SIG-M5 treated with dmso at 0.1 percent for 504 hours (cell line): ENCODE results near the gene CLEC4A.
"Not testable (repeated sequence)": the region's sequence is repeated elsewhere in the genome, so short reads cannot be mapped to it uniquely, and the experiment has no call there.

ENCODE experiments used
- DNase-seq: peaks from one replicate; lab custom pipeline; 2025; ENCODE audit not compliant: unreplicated experiment; lab: John Stamatoyannopoulos, UW

CLEC4A gene

DNA sequence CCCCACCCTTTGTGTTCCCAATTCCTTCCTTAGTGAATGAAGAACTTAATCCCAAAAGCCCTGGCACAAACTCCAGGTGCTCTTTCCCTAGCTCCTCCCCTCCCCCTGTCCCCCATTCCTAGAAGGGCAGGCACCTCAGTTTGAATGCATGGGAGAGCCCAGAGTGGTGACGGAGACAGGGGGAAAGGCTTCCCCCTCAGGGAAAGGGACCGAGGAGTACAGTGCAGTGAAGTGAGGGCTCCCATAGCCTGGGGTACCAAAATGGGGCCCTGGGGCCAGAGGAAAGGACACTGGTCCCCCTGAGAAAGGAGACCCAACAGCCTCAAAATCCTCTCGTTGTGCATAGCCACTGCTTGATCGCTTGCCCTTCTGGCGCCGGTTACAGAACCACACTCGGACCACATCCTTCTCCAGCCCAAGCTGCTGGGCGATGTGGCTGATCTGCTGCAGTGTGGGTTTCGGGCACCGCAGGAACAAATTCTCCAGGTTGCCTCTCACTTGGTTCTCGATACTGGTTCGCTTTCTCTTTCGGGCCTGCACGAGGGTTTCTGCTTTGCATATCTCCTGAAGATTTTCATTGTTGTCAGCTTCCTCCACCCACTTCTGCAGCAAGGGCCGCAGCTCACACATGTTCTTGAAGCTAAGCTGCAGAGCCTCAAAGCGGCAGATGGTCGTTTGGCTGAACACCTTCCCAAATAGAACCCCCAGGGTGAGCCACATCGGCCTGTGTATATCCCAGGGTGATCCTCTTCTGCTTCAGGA, 10.4 kb downstream of the CLEC4A start:
- not testable (repeated sequence) for DNase-seq

DNA sequence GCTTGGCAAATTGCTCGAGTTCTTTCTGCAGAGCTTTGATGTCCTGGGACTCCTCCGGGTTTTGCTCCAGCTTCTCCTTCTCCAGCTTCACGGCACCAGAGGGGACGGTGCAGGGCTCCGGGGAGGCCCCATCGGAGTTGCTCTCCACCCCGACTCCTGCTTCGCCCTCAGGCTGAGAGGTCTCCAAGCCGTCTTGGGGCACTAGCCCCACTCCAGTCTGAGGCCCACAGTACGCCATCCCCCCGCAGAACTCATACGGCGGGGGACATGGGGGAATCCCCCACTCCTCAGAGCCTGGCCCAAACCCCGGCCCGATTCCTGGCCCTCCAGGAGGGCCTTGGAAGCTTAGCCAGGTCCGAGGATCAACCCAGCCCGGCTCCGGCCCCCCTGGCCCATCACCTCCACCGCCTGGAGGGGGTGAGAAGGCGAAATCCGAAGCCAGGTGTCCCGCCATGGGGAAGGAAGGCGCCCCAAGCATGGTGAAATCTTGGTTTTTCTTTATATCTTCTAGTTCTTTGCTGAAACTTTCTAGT, 11.0 kb downstream of the CLEC4A start:
- DNase-seq = not testable (repeated sequence)

DNA sequence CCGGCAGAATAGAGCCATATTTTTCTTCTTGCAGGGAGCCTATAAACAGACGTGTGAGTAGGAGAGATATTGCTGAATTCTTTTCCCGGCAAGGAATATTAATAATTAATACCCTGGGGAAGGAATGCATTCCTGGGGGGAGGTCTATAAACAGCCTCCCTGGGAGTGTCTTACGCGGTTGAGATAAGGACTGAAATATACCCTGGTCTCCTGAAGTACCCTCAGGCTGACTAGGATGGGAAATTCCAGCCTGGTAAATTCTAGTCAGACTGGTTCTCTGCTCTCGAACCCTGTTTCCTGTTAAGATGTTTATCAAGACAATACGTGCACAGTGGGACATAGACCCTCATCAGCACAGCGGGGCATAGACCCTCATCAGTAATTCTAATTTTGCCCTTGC, 18.2 kb downstream of the CLEC4A start:
- not testable (repeated sequence) for DNase-seq

- no peak for DNase-seq
Measured at GRCh38 chr12:8143261-8143660, 19.8 kb downstream of the CLEC4A start.

DNA sequence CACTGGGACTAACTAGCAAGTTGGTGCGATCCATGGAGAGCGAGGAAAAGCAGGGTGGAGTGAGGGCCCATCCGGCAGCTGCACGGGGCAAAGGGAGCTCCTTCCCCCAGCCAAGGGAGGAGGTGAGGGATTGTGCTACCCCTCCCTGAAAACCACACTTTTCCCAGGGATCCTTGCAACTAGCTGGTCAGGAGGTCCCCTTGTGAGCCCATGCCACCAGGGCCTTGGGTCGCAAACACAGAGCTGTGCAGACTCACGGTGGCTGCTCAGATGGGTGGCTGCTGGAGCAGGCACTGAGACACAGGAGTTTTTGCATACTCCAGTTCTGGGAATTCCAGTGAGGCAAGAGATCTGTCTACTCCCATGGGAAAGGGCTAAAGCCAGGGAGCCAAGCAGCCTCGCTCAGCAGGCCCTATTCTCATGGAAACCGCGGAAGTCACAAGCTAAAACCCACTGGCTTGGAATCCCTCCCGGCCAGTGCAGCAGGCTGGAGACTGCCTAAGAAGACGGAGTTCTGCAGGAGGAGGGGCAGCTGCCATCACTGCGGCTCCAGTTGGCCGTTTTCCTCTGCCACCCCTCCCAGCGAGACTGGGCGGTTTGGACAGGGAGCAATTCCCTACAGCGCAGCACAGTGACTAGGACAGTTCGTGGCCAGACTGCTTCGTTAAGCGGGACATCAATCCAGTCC, 22.5 kb downstream of the CLEC4A start:
- no peak for DNase-seq

DNA sequence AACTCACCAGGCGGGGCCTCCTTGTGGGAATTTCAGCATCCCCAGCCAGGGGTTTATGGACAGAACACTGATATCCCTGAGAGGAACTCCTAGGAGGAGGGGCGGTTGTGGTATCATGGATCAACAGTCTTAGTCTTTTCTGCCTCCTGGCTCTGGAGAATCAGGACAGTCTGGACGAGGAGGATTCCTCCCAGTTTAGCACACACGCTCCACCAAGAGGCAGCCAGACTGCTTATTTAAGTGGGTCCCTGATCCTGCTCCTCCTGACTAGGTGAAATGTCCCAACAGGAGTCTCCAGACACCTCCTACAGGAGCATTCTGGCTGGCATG, 23.0 kb downstream of the CLEC4A start:
- DNase-seq = no peak

DNA sequence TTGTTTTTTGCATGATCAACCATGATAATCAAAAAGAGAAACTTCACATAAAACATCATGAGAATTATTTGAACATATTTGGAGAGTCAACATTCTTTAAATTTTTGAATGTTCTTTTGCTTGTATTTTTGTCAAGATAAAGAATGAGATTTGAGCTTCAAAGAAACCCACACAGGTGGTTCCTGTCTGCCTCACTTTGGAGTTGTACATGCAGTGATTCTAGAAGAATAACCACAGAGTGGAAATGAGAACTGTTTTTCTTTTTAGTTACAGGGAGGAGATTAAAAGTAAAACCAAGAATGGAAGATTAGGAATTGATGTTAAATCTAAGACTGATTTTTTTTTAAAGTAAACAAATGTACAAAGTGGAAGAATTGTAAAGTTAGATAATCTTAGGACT, 31.1 kb downstream of the CLEC4A start:
- DNase-seq = no peak

DNA sequence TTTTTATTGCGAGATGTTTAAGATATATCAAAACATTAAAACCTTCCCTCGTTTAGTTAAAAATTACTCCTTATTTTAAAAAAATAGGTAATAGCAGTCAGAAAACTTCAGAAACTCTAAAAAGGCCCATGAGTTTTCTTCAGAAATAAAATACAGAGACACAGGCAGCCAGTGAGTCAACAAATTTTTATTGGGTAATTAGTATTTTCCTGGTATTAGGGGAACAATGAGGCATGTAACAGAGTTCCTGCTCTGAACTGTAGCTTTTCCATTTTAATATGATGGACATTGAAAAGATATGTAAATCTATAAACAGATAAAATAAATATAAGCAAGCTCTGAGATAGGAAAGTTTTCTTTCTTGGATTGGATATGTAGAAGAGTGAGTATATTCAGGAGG, 33.0 kb downstream of the CLEC4A start:
- DNase-seq = no peak

- peak; percentile 82 for DNase-seq
Measured at GRCh38 chr12:8156845-8157244, 33.4 kb downstream of the CLEC4A start, which contains the start of gene ZNF705A. ZNF705A (plus strand) TSS chr12:8157015; CDS start chr12:8172626, 15,611 bp downstream.

DNA sequence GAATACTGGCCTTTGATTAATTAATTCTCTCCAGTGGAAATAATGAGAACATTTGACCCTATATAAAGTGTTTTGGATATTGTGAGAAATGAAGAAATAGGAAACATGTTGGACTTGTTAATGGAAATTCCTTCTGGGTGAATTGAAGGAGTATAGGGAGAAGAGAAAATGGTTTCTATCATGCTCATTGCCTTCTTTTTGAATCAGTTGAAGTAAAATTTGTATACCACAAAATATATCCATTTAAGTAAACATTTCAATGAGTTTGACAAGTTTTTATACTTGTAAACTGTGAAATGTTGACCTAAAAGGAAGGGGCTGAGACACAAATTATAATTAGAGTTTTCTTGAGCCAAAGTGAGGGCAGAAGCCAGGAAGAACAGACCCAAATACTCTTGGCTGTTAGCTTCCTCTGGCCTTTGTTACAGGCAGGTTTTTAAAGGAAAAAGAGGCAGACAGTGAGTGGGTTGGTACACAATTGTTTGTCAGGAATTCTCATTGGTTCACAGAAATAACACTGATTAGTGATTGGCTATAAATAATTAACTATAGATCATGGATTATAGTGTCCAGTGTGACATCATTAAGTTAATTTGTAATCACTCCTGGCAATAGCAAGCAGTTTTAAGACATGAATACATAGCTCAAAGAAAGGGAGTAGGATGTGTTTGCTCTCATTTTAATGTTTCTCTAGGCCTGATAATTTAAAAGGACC, 34.2 kb downstream of the CLEC4A start:
- DNase-seq = no peak

- DNase-seq = not testable (repeated sequence)
Measured at GRCh38 chr12:8172911-8173310, 49.5 kb downstream of the CLEC4A start.

DNA sequence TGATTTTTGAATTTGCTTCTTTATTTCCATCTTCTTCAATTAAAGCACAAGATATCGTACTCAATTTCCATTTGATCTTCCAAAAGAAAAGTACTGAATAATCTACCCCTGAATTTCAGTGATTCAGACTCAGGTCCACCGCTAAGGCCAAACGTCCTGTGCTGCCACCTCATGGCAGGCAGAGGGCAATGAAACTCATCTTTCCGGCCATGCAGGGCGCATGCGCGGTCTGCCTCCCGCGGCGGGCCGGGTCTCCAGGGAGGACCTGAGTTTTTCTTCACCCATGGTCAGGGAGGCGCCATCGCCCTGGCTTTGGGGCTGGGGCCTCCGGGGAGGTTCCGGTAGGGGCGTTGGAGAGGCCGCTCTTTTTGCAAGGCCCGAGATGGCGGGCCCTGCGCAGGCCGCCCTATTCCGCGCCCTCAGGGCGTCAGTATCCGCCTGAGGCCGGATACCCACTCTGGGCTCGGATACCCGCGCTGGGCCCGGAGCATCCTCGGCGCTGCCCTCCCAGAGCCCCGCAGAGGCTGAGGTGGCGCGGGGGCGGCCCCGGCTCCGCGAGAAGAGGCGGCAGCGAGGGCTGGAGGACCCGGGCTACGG, 56.7 kb downstream of the CLEC4A start:
- DNase-seq = peak; percentile 22

GRCh38 chr12:8181271-8181670, 57.9 kb downstream of the CLEC4A start:
- not testable (repeated sequence) for DNase-seq

DNA sequence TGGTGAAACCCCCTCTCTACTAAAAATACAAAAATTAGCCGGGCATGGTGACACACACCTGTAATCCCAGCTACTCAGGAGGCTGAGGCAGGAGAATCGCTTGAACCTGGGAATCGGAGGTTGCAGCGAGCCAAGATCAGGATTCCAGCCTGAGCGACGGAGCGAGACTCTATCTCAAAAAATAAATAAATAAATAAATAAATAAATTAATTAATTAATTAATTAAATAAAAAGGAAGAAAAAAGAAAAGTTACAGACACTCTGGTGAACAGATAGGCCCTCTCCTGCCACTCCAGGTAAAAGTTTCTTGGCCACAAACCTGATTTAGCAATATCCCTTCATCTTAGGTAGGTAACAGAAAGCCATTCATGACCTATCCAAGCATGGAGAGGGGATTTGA, 59.5 kb downstream of the CLEC4A start:
- DNase-seq = not testable (repeated sequence)

- DNase-seq = not testable (repeated sequence)
Measured at GRCh38 chr12:8183346-8183745, 59.9 kb downstream of the CLEC4A start.

GRCh38 chr12:8184206-8184605, 60.8 kb downstream of the CLEC4A start:
- DNase-seq = not testable (repeated sequence)

DNA sequence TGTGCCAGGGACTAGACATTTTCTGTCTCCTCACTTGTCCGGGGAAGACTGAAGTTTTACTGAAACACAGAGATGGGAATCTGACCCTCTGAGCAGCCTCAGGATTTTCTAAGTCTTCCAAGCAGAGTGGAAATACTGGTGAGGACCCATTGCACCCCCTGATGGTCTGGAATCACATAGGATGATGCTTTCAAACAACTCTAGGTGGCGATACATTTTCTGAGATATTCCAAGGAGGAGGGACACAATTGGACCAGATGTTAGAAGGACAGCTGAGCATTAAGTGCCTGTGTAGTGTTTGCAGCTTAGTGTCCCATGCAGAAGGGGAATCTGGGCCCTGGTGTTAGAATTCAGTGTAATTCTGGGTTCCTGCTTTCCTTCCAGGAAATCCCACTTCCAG, 64.7 kb downstream of the CLEC4A start:
- not testable (repeated sequence) for DNase-seq
